NCI-H446 (cell line): ENCODE results near the gene FBXW11.
"Not testable (repeated sequence)": the region's sequence is repeated elsewhere in the genome, so short reads cannot be mapped to it uniquely, and the experiment has no call there.

ENCODE experiments used
- DNase-seq, 2 experiments: peaks; one replicate each; lab custom pipeline; 2025; lab: John Stamatoyannopoulos, UW

The FBXW11 gene

GRCh38 chr5:171984748-171985419 is 21.6 kb downstream of the FBXW11 start:
- no peak for DNase-seq

GRCh38 chr5:171981847-171982246 is 24.6 kb downstream of the FBXW11 start:
- DNase-seq = no peak

- DNase-seq = no peak
Measured at GRCh38 chr5:171980792-171981191, 25.6 kb downstream of the FBXW11 start.

GRCh38 chr5:171979606-171980005 is 26.8 kb downstream of the FBXW11 start:
- DNase-seq = no peak

- no peak for DNase-seq
Measured at GRCh38 chr5:171978519-171978918, 27.9 kb downstream of the FBXW11 start.

- DNase-seq = no peak
Measured at GRCh38 chr5:171978016-171978415, 28.4 kb downstream of the FBXW11 start.

GRCh38 chr5:171977244-171977950 is 29.0 kb downstream of the FBXW11 start:
- DNase-seq = not testable (repeated sequence)

GRCh38 chr5:171975877-171976667 is 30.4 kb downstream of the FBXW11 start:
- DNase-seq = peak in 1 of 2 experiments; percentile 5

- no peak for DNase-seq
Measured at GRCh38 chr5:171975262-171975876, 31.1 kb downstream of the FBXW11 start.

GRCh38 chr5:171970826-171971225 is 35.6 kb downstream of the FBXW11 start:
- DNase-seq = no peak

GRCh38 chr5:171969288-171969880 is 37.1 kb downstream of the FBXW11 start:
- no peak for DNase-seq

GRCh38 chr5:171968531-171968930 is 37.9 kb downstream of the FBXW11 start:
- DNase-seq = no peak

GRCh38 chr5:171966964-171967363 is 39.5 kb downstream of the FBXW11 start:
- DNase-seq = no peak

- DNase-seq = no peak
Measured at GRCh38 chr5:171966270-171966669, 40.2 kb downstream of the FBXW11 start.

GRCh38 chr5:171965745-171966144 is 40.7 kb downstream of the FBXW11 start:
- DNase-seq = no peak

GRCh38 chr5:171963416-171963815 is 43.0 kb downstream of the FBXW11 start:
- no peak for DNase-seq

- DNase-seq = no peak
Measured at GRCh38 chr5:171961117-171961516, 45.3 kb downstream of the FBXW11 start.

GRCh38 chr5:171957591-171958251 is 48.7 kb downstream of the FBXW11 start:
- DNase-seq = peak in 1 of 2 experiments; percentile 23

- DNase-seq = peak in 1 of 2 experiments; percentile 42
Measured at GRCh38 chr5:171956887-171957495, 49.4 kb downstream of the FBXW11 start.

GRCh38 chr5:171956314-171956713 is 50.1 kb downstream of the FBXW11 start:
- no peak for DNase-seq

GRCh38 chr5:171955761-171956160 is 50.7 kb downstream of the FBXW11 start:
- no peak for DNase-seq
